HG03025 (cell line): ENCODE measurements around the gene PTPN14.
"Not testable (repeated sequence)": the region's sequence is repeated elsewhere in the genome, so short reads cannot be mapped to it uniquely, and the experiment has no call there.

Experiments used
- ATAC-seq: cut with Tn5 transposase; IDR thresholded peaks from one replicate; pipeline ENCODE4 v1.9.1; 2021; ENCODE audit warnings: mild to moderate bottlenecking, moderate library complexity; ENCODE audit not compliant: unreplicated experiment, low FRiP score

PTPN14 gene

DNA sequence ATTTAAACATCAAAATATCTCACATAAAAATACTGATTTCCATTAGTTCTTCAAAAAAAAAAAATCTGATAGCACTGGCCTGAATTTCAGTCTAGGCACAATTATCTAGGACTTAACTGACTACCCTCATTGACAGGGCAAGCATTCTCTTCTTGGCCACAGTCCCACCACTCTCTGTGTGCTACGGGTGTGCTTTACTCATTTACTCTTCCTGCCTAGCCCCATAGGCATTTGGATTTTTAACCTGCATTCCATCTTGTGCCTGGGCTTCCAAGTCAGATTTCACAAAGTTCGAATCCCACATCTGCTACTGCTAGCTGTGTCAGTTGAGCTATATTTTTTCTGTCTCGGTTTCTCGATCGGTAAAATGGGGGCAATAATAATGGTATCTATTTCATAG, 38.0 kb downstream of the PTPN14 start:
- ATAC-seq = no peak

GRCh38 chr1:214511639-214511998, 39.8 kb downstream of the PTPN14 start:
- ATAC-seq = no peak

DNA sequence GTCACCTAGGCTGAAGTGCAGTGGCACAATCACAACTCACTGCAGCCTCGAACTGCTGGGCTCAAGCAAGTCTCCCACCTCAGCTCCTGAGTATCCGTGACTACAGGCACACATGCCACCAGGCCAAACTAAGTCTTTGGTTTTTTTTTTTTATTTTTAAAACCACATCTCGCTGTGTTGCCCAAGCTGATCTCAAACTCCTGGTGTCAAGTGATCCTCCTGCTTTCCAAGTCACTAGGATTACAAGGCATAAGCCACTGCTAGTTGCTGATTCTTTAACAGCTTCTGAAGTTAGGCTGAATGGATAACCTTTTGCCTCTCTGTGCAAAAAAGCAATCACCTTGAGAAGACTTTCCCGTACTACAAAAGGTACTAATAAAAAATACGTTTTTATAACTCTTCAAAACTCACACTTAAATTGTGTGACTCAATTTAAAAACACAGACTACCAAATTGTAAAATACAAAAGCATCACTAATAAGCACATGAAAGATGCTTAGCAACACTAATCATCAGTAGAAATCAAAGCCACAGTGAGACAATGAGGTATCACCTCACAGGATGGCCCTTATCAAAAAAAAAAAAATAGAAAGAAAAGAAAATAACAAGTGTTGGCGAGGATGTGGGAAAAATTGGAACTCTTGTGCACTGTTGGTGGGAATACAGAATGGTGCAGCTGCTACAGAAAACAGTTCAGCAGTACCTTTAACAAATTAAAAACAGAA, 40.3 kb downstream of the PTPN14 start:
- ATAC-seq = no peak

DNA sequence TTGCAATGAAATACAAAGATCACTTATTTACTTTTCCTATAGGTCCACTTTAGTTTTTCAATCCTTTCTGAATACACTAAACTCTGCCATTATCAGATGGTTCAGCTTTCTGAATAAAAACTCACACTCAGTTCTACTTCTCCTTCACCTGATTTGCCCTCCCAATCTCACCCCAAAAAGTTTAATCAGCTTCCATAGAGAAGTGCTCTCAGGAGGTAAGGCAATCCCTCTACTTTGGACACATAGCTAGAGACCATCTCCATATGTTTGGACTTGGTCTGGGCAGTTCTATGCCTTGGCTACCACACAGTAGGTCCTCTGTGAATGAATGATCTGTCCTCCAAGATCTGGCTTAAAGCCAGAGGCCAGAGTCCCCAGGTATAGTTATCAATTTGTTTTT, 40.9 kb downstream of the PTPN14 start:
- ATAC-seq = no peak

DNA sequence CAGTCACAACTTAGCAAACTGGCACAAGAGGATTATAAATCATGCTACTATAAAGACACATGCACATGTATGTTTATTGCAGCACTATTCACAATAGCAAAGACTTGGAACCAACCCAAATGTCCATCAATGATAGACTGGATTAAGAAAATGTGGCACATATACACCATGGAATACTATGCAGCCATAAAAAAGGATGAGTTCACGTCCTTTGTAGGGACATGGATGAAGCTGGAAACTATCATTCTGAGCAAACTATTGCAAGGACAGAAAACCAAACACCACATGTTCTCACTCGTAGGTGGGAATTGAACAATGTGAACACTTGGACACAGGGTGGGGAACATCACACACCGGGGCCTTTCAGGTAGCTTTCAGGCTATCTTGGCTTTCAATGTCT, 41.8 kb downstream of the PTPN14 start:
- not testable (repeated sequence) for ATAC-seq

DNA sequence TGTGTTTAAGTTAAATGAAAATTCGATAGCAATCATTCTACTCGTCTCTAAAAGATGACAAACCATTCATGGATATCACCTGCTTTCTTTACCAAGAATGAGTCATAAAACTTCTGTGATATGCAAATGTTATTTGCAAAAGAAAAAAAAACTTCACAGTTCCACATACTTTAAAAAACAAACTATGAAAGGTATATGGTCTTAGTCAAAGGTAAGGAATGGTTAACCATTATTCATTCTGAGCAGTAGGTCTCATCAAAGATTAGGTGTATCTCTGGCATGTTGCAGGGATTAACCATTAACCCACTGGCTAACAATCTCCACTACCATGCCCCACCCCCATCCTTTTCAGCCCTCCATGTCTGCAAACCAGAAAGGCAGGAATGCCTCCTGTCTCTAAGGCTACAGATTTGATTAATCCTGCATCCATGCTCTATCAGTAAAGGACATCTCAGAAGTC, 44.4 kb downstream of the PTPN14 start:
- ATAC-seq = no peak

GRCh38 chr1:214505134-214505533, 46.3 kb downstream of the PTPN14 start:
- ATAC-seq = no peak

GRCh38 chr1:214504330-214504729, 47.1 kb downstream of the PTPN14 start:
- no peak for ATAC-seq

GRCh38 chr1:214503553-214503952, 47.8 kb downstream of the PTPN14 start:
- no peak for ATAC-seq

GRCh38 chr1:214500340-214501055, 50.9 kb downstream of the PTPN14 start:
- ATAC-seq = no peak

DNA sequence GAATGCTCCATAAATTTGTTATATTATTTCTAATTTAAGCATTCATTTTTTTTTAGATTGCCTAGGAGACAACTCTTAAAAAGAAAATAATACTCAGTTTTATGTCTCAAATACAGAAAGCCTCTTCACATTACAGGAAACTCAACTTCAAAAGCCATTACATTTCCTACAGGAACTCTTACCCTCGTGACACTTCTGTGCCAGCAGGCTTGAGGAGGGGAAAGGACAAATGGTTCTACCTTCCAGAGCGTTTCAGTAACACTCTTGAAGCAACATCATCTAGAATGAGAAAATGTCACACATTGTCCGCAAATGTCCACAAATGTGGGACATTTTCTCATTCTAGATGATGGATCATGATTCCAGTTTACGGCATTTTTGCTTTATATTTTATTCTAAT, 51.7 kb downstream of the PTPN14 start:
- ATAC-seq = no peak

- no peak for ATAC-seq
Measured at GRCh38 chr1:214498021-214498420, 53.4 kb downstream of the PTPN14 start.

DNA sequence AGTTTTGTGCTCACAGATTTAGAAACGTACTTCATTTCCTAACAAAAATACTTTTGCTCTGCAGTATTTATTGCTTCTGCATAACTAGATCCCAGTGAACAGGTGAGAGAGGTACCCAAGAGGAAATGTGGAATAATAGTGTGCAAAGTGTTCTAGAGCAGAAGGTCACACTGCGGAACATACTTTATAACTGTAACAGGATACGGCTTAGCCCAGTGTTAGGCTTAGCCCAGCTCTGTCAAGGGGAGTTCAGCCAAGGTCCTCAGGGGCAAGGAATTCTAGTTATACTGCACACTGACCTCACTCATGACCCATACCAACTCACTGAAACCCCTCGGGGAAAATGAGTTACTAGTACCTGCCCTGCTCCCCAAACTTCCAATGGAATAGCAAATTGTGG, 55.3 kb downstream of the PTPN14 start:
- no peak for ATAC-seq

GRCh38 chr1:214494706-214495105, 56.7 kb downstream of the PTPN14 start:
- ATAC-seq = no peak

DNA sequence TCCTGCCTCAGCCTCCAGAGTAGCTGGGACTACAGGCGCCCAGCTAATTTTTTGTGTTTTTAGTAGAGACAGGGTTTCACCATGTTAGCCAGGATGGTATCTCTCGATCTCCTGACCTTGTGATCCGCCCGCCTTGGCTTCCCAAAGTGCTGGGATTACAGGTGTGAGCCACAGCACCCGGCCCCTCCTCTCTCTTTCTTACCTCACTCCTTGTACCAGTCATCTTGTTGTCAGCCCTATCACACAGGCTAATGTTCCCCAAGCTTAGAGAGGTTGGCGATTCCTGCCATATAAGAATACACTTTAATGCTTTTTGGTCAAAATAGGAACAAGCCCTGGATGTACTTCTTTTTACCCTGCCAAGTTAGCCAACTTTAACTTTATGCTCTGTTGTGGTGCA, 57.2 kb downstream of the PTPN14 start:
- ATAC-seq = not testable (repeated sequence)

GRCh38 chr1:214493126-214493796, 58.1 kb downstream of the PTPN14 start:
- ATAC-seq = no peak

- ATAC-seq = no peak
Measured at GRCh38 chr1:214492401-214493075, 58.9 kb downstream of the PTPN14 start.

- no peak for ATAC-seq
Measured at GRCh38 chr1:214491468-214492146, 59.8 kb downstream of the PTPN14 start.

DNA sequence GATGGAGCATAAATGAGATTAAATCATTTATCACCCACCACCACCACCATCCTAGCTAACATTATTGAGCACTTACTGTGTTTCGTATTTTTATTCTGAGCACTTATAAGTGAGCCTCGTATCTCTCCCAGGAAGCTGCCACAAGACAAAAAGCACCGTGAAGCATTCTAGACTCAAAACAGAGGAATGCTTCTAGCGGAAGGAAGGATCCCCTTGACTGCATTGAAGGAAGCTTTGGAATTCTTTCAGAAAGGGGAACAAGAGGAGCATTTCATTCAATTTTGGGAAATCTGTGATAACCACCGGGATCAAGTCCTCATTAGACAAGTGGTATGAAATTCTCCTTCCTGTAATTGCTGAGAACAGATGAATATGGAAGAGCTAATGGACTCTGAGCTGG, 66.3 kb downstream of the PTPN14 start:
- no peak for ATAC-seq

DNA sequence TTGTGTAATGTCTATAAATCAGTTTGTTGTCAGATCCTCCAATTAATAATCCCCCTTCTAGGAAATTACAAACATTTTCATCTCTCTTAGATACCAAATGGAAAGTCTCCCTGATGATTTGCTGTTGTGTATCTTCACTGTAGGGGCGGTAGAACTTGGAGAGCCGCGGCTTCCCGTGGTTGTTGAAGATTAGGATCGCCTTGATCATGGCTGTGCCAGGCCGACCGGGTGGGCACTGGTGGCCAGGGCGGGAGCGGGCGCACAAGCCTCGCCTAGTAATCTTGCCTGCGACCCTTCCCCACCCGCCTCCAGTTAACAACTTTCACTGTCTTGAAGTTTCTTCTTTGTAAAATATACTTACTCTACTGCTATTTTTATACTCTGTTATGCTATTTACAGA, 68.2 kb downstream of the PTPN14 start:
- ATAC-seq = not testable (repeated sequence)
